Measurements from ENCODE around the gene LRRC66. TPM values are rescaled to one million over a fixed set of nuclear protein-coding genes. Genes with fewer than 3 reads are reported as not detected.
A peak's percentile ranks its signal among the peaks of the same experiment; 100 is the strongest.

Gene LRRC66
- total RNA-seq, 2 donors from 2014 or later: 6.1 to 8.5 TPM

DNA sequence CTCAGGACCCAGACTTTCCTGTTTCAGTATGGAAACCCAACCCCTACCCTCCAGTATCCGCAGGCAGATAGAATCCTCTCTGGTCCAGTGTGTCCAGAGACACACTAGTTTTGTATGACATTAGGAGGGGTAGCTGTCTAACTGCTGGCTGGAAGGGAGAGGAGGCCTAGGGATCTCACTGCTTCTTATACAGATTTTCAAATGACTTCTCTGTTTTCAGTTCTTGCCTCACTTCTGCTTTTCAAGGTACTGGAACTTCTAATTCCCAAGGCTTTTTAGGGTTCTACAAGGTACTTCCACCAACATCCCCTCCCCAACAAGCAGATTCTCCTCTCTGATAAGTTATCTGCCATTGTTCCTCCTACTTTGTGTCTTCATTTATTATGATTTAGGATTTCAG, 11.8 kb upstream of the LRRC66 start:
- no peaks in the 10 kb centered on the region for H3K36me3 ChIP-seq
- intact Hi-C loops (cut with DNase I): no loop called here
- H3K27ac ChIP-seq: no peak overlapping the region
- no peaks in the 10 kb centered on the region for H3K27me3 ChIP-seq
- H3K4me1 ChIP-seq: no peaks in the 10 kb centered on the region
- no peak overlapping the region for H3K4me3 ChIP-seq
- no peak for DNase-seq
- H3K9ac ChIP-seq (ENCODE audit: low read depth in 2 of 2, low read length in 2 of 2): no peak overlapping the region
- H3K9me3 ChIP-seq: no peaks in the 10 kb centered on the region
- TF ChIP-seq, protein P1, sequence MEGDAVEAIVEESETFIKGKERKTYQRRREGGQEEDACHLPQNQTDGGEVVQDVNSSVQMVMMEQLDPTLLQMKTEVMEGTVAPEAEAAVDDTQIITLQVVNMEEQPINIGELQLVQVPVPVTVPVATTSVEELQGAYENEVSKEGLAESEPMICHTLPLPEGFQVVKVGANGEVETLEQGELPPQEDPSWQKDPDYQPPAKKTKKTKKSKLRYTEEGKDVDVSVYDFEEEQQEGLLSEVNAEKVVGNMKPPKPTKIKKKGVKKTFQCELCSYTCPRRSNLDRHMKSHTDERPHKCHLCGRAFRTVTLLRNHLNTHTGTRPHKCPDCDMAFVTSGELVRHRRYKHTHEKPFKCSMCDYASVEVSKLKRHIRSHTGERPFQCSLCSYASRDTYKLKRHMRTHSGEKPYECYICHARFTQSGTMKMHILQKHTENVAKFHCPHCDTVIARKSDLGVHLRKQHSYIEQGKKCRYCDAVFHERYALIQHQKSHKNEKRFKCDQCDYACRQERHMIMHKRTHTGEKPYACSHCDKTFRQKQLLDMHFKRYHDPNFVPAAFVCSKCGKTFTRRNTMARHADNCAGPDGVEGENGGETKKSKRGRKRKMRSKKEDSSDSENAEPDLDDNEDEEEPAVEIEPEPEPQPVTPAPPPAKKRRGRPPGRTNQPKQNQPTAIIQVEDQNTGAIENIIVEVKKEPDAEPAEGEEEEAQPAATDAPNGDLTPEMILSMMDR (IDR thresholded peaks at IDR 0.05): no peak

DNA sequence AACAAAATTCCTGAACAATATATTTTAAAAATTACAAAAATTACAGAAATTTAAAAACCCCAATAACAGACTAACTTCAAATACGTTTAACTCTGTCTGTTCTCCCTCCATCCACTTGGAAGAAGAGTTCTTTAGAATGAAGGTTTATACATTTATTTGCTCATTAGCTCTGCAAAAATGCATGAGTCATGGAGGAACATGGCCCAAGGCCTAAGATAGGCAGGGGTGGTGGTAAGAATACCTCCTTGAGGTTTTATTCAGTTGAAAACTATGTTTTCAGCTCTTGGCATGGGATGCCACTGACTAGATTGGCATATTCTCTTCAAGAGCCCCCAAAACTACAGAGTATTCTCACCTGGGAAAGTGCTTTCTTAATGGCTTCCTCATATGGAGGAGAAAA, 8.8 kb upstream of the LRRC66 start:
- Histone ChIP-seq H3K9ac (ENCODE audit: low read depth in 2 of 2, low read length in 2 of 2) (no peak overlapping the region), H3K27me3 (no peaks in the 10 kb centered on the region), H3K27ac (no peak overlapping the region), H3K36me3 (no peaks in the 10 kb centered on the region), H3K4me1 (no peaks in the 10 kb centered on the region), H3K9me3 (no peaks in the 10 kb centered on the region), H3K4me3 (no peak overlapping the region)
- no peak for DNase-seq
- intact Hi-C loops (cut with DNase I): loop anchor here (5.0 kb wide), 1 partner anchor 132 kb away; no protein-coding TSS in a partner anchor
- TF ChIP-seq, protein P1 (IDR thresholded peaks at IDR 0.05): no peak

DNA sequence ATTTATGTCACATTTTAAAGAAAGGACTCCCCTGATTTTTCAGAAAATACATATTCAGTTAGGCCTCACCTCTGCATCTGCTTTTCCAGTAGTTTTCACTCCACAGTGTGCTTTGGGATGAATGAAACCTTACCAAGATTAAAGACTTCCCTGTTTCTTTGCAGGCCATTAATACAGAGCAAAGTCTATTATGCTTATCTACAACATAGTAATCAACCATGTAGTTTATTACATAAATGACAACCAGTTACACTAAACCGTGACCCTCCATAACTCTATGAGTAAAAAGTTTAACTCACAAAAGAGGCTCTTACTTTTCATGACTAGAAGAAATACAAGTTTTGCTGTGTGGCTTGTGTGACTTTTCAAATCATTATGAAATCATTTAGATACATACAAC, 2.3 kb downstream of the LRRC66 start:
- Histone ChIP-seq H3K36me3 (no peaks in the 10 kb centered on the region), H3K4me3 (no peak overlapping the region), H3K9me3 (no peaks in the 10 kb centered on the region), H3K27ac (peak overlapping the region; percentile 34), H3K27me3 (no peaks in the 10 kb centered on the region), H3K9ac (ENCODE audit: low read depth in 2 of 2, low read length in 2 of 2) (no peak overlapping the region), H3K4me1 (no peaks in the 10 kb centered on the region)
- intact Hi-C loops (cut with DNase I): no loop called here
- TF ChIP-seq, protein P1 (IDR thresholded peaks at IDR 0.05): no peak
- DNase-seq: no peak

DNA sequence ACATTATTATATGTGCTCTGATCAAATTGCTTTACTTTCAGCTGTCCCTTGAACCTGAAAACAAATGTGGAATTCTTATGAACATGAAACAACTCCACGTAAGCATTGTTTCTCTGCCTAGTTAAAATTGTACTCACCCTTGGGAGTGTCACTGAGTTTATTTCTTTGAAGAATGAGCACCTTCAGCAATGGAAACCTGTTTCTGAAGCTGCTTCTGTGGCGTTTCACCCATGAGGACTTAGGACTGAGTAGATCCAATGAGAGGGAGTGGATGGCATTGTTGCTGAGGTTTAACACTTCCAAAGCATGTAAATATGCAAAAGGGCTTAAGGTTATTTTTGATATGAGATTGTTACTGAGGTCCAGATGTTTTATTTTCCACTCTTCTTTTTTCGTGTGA, 3.2 kb downstream of the LRRC66 start:
- Histone ChIP-seq H3K4me1 (no peaks in the 10 kb centered on the region), H3K9me3 (no peaks in the 10 kb centered on the region), H3K27ac (peak overlapping the region; percentile 34), H3K9ac (ENCODE audit: low read depth in 2 of 2, low read length in 2 of 2) (peak overlapping the region in 1 of 2 donors; percentile 1), H3K27me3 (no peaks in the 10 kb centered on the region), H3K36me3 (no peaks in the 10 kb centered on the region), H3K4me3 (no peak overlapping the region)
- DNase-seq: peak; percentile 24
- intact Hi-C loops (cut with DNase I): no loop called here
- TF ChIP-seq, protein P1 (IDR thresholded peaks at IDR 0.05): no peak

DNA sequence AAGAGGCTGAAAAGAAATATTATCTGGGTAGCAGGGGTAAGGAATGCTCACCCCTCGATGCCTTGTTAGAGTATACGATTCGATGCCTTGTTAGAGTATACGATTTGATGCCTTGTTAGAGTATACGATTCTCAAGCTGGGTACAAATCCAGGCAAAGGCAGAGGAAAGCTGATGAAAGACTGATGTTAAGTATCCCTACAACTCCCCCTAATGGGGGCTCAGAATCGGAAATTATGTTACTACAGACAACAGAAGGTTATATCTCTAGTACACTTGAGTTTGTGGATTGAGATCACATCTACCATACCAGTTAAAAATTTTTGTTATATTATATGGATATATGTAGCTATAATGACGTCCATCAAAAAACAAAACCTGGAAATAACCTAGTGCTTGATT, 4.8 kb downstream of the LRRC66 start:
- no peak for DNase-seq
- Histone ChIP-seq H3K9ac (ENCODE audit: low read depth in 2 of 2, low read length in 2 of 2) (no peak overlapping the region), H3K27ac (no peak overlapping the region), H3K9me3 (no peaks in the 10 kb centered on the region), H3K4me3 (no peak overlapping the region), H3K36me3 (no peaks in the 10 kb centered on the region), H3K4me1 (no peaks in the 10 kb centered on the region), H3K27me3 (no peaks in the 10 kb centered on the region)
- intact Hi-C loops (cut with DNase I): no loop called here
- TF ChIP-seq, protein P1 (IDR thresholded peaks at IDR 0.05): no peak

DNA sequence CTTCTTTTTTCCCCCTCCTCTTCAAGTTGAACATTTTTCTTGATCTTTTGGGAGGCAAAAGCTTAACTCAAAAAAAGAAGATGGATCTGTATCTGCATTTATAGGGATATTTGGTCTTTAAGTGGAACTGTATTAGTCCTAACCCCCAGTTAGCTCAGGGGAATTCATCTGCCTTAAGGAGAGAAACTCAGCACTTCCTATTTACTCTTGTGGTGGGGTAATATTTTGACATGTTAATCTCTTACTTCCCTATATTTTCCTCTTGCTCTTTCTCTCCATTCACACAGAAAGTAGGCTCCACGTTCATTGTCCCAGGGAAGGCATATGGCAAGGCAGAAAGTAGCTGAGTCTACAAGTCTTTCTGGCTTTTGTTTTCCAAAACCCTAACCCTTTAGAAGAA, 5.3 kb downstream of the LRRC66 start:
- H3K27me3 ChIP-seq: no peaks in the 10 kb centered on the region
- no peak overlapping the region for H3K9ac ChIP-seq (ENCODE audit: low read depth in 2 of 2, low read length in 2 of 2)
- no peak overlapping the region for H3K4me3 ChIP-seq
- H3K9me3 ChIP-seq: no peaks in the 10 kb centered on the region
- intact Hi-C loops (cut with DNase I): no loop called here
- H3K36me3 ChIP-seq: no peaks in the 10 kb centered on the region
- H3K4me1 ChIP-seq: no peaks in the 10 kb centered on the region
- no peak overlapping the region for H3K27ac ChIP-seq
- TF ChIP-seq, protein P1 (IDR thresholded peaks at IDR 0.05): no peak
- DNase-seq: no peak
